Hepatic stellate cell (primary cell): Measurements from ENCODE around the gene OTUD7B.
"Not testable (repeated sequence)": the region's sequence is repeated elsewhere in the genome, so short reads cannot be mapped to it uniquely, and the experiment has no call there.

Experiments
- DNase-seq: peaks from one replicate; pipeline ENCODE4 v3.0.0; 2011; ENCODE audit warnings: low spot score

The OTUD7B gene

DNA sequence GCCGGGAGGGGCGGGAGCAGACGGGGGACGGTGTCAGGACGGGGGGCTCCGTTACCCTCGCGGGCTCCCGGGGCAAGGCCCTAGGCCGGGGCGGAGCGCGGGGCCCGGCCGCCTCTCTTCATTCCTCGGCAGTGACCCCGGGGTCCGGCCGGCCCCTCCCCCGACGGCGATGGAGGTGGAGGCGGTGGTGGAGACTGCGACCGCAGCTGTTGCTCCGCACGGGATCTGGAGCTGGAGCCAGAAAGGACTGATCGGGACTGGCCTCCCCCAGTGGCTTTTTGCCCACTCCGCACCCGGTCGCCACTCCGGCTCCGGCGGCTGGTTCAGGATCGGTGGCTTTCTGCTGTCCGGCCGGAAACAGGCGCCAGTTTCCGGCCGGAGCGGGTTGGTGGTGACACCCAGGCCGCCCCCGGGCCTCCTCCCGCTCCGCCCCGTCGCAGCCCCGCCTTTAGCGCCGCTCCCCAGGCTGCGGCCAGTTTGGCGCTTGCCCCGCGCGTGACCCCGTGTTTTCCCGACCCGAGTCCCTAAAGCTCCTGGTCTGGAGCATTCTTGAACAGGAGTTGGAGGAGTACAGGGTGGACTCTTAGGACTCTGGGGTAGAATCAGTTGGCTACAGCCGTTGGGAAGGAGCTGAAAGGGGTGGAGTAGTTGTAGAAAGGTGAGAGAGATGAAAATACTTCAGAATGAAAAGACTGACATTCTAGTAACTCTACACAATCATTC lies at the start of gene OTUD7B:
TSS of gene OTUD7B (minus strand) at position 334 of the 723 bp plus-strand sequence. CDS start 33,216 bp downstream, outside the sequence.
- peak; percentile 85 for DNase-seq

DNA sequence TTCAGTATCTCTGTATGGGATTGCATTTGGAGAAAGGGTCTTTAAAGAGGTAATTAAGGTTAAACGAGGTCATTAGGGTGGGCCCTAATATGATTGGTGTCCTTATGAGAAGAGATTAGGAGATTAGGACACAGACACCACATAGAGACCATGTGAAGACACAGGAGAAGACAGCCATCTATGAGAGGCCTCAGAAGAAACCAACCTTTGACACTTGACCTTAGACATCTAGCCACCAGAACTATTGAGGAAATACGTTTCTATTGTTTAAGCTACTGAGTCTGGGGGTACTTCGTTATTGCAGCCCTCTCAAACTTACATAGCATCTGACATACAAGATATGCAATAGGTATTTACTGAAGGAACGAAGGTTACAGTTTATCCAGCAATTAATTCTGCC lies 49.7 kb upstream of the OTUD7B start:
- no peak for DNase-seq

DNA sequence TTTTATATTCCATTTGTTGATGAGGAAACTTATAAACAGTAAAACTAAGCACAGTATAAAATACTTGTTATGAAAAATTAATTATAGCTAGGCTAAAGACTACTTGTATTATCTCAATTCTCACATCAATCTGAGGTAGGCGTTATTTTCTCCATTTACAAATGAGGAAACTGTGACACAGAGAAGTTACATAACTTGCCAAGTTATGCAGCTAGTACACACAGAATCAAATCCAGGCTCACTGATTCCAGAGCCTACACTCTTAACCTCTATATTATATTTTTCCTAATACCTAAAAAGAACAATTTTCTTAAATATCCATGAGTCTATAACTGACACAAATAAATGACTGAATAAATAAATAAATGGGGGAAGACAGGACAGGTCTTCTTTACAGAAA lies 45.9 kb upstream of the OTUD7B start:
- DNase-seq: no peak

DNA sequence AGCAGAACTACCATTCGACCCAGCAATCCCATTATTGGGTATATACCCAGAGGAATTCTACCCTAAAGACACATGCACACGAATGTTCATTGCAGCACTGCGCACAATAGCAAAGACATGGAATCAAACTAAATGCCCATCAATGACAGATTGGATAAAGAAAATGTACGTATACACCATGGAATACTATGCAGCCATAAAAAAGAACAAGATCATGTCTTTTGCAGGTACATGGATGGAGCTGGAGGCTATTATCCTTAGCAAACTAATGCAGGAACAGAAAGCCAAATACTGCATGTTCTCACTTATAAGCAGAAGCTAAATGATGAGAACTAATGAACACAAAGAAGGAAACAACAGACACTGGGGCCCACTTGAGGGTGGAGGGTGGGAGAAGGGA lies 45.0 kb upstream of the OTUD7B start:
- DNase-seq: not testable (repeated sequence)

DNA sequence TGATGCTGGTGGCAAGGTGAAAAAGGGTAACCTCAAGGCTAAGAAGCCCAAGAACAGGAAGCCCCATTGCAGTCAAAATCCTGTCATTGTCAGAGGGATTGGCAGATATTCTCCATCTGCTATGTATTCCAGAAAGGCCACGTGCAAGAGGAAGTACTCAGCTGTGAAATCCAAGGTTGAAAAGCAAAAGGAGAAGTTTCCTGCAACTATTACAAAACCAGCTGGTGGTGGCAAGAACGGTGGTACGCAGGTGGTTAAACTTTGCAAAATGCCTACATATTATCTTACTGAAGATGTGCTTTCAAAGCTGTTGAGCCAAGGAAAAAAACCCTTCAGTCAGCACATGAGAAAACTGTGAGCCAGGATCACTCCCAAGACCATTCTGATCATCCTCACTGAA lies 43.4 kb upstream of the OTUD7B start:
- DNase-seq: no peak

DNA sequence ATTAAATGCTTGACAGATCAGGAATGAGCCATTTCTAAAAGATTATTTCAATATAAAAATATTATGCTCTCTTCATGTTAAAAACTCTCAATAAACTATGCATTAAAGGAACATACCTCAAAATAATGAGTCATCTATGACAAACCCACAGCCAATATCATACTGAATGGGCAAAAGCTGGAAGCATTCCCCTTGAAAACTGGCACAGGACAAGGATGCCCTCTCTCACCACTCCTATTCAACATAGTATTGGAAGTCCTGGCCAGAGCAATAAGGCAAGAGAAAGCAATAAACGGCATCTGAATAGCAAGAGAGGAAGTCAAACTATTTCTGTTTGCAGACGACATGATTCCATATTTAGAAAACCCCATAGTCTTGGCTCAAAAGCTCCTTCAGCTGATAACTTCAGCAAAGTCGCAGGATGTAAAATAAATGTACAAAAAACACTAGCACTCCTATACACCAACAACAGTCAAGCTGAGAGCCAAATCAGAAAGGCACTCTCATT lies 41.4 kb upstream of the OTUD7B start:
- DNase-seq: not testable (repeated sequence)

DNA sequence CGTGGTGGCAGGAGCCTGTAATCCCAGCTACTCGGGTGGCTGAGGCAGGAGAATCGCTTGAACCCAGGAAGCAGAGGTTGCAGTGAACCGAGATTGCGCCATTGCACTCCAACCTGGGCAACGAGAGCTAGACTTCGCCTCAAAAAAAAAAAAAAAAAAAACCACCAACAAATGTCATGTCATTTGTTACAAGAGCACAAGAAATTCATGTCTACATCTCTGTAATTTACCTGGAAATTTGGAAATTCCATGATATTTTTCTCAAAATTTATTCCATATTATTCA lies 40.5 kb upstream of the OTUD7B start:
- DNase-seq: no peak

DNA sequence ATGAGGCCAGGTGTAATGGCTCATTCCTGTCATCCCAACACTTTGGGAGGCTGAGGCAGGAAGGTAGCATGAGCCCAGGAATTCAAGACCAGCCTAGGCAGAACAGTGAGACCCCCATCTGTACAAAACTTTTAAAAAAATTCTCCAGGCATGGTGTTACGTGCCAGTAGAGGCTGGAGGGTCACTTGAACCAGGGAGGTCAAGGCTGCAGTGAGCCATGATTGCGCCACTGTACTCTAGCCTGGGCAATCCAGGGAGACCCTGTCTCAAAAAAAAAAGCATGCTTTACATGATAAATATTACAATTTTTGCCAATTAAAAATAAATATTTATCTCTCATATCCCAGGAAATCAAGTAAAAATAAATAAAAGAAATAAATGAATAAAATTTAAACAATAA lies 39.4 kb upstream of the OTUD7B start:
- no peak for DNase-seq

DNA sequence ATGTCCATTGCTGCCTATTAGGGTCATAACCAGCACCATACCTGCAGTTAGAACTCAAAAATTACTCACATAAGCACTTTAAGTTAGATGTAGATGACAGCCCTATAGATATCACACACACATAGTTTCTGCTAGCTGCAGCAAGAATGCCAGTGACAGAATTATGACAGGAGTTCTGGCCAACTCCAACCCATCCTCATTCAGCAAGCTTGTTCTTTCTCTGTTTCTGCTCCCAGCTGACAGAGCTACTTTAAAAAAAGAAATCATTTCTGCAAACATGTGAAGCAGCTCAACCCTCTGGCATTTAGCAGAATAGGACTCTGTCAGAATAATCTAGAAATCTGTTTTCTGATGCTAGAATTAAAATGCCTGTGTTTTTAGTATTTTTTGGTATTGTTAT lies 23.8 kb upstream of the OTUD7B start:
- no peak for DNase-seq

DNA sequence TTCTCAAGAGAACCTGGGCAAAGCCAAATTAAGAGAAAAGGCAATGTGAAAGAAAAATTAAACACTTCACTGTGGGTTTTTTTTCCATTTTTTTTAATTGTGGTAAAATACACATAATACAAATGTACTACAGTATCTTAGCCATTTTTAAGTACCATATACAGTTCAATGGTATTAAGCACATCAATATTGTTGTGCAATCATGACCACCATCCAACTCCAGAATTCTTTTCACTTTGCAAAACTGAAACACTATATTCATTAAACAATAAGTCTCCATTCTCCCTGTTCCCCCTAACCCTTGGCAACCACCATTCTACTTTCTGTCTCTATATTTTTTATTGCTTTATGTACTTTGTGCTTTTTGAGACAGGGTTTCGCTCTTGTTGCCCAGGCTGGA lies 17.8 kb upstream of the OTUD7B start:
- DNase-seq: no peak

DNA sequence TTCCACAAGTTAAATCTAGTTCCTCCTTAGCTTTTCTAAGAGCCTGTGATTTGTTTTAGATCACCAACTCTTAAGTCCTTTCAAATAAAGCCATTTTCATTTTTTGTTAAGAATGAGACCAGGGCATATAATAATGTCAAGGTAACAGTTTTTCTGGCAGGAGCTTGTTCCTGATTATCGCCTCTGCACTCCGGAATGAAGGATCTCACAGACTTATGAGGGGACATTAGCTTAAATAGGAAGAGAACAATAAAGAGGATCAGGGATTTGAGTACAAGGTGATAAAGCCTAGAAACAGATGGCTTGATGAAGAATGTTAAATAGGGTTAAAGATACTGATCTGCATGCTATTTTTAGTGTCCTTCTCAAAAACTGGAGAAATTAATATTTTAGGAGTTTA lies 13.6 kb upstream of the OTUD7B start:
- DNase-seq: no peak

DNA sequence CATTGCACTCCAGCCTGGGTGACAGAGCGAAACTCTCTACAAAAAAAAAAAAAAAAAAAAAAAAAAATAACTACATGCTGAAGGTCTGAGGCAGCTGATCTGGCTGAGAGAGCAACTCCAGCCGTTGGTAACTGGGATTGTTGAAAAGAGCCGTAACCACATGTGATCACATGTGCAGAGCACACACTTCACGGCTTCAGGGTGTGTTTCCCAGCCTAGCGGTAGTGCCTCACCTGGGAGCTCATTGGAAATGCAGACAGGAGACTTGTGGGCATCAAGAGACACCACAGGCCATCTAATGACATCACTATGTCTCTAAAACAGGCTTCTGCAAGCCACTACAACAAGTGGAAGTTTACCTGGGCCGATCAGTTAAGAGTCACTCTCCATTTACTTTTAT lies 11.8 kb upstream of the OTUD7B start:
- DNase-seq: no peak

DNA sequence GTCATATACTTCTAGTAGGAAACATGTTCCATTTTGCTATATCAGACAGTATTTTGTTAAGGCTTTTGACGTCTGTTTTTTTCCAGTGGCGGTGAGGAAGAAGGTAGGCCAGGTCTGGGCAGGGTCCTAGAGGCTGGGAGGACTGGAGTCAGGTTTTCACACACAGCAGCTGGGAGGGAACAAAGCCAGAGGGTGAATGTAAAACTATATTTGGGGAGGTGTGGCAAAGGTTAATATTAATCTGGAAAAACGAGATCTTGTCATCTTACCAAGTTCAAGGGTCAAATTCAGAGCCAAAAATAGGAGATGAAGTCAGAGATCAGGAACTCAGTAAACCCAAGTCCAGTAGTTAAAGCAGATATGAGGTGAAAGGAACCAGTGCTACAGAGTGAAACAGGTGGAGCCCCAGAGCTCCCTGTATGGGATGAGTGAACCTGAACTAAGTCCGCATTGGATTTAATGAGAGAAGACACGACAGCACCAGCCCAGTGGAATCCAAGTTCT lies 10.7 kb upstream of the OTUD7B start:
- DNase-seq: no peak

DNA sequence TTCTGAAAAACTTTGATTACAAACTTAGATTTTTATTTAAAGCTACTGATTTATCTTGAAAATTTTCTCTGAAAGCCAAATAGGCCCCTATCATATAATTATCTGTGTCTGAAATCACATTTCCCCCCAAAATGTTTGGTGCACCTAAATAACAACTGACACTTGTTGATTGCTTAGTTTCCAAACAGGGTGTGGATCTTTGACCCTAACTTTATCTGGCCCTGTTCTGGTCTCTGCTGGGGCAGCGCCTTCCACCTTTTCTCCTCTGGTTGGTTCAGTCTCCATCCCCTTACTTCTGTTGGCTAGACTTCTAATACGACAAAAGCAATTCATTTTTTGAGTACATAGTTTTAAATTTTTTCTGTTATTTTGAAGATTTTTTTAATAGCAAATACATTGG lies 10.2 kb upstream of the OTUD7B start:
- no peak for DNase-seq

DNA sequence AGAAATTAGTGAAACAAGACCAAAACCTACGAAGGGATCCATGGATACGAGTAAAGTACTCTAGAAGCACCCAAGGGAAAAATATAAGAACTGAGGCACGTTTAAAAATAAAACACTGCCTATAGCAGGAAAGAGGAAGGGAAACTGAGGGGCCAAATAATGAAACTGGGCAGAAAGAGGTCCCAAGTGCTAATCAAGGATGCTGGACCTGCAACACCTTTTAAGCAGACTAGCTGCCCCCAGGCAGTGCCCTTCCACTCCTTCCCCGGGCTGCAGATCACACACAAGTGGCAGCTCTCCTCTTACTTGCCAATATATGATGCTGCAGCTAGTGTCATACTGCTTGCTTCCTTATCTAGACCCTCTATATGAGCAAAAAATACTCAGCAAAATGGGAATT lies 7.6 kb upstream of the OTUD7B start:
- no peak for DNase-seq

DNA sequence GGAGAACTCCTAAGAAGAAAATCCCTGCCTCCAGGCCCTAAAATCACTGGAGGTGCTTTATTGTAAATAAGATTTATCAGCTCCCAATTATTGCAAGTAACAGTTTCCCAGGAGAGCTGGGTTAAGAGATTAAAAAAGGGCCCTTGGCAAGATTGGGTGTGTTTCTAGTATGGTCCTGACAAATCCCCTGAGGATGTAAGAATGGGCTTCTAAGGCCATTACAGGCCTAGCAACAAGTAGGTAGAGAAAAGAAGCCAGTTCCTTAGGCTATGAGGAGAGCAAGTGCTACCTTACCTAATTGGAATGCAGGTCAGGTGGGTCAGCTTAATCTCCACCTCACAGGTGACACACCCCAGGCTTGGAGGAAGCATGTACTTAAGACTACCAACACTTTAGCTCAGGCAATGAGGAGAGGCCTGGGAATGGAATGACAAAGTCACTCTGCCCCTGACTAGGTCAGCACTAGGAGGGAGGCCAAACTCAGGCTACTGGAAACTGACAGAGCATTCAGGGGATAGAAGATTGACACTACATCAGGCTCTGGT lies 6.8 kb upstream of the OTUD7B start:
- no peak for DNase-seq

DNA sequence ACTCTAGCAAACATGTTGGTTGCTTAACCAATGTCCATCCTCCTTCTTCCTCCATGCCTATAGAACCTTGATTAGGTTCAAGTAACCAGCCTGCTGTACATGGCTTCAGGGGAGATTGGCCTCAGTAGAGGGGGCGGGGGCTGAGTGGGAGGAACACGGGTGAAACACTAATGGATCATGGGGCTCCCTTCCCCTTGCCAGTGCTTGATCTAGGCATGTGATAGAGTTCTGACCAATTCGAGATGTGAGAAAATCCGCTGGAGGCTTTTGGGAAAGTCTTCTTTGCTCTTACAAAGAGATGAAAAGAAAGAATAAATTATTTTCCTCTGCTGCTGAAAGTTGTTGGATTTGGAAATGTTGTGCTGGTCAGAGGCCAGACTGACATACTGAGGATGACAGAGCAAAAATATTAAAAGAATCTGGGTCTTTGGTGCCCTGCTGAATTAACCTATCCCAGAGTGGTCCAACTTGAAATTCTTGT lies 5.2 kb upstream of the OTUD7B start:
- no peak for DNase-seq

DNA sequence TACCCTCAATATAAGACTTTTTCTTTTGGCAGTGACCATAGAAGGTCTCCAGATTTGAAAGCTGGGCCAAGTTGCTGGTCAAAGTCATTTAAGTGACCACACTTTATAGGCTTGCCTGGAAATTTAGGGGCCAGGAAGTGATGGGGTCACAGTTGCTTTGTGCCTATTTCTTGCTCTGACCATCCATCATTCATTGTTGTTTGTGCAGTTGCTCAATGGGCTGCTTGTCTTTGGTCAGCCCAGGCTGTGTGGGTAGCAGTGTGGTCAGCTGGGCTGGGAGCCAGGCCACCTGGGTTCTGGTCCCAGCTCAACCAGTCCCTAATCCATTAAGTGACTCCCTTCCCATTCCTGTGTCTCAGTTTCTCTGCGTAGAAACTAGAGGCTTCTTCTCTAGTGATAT lies 2.1 kb upstream of the OTUD7B start:
- no peak for DNase-seq

DNA sequence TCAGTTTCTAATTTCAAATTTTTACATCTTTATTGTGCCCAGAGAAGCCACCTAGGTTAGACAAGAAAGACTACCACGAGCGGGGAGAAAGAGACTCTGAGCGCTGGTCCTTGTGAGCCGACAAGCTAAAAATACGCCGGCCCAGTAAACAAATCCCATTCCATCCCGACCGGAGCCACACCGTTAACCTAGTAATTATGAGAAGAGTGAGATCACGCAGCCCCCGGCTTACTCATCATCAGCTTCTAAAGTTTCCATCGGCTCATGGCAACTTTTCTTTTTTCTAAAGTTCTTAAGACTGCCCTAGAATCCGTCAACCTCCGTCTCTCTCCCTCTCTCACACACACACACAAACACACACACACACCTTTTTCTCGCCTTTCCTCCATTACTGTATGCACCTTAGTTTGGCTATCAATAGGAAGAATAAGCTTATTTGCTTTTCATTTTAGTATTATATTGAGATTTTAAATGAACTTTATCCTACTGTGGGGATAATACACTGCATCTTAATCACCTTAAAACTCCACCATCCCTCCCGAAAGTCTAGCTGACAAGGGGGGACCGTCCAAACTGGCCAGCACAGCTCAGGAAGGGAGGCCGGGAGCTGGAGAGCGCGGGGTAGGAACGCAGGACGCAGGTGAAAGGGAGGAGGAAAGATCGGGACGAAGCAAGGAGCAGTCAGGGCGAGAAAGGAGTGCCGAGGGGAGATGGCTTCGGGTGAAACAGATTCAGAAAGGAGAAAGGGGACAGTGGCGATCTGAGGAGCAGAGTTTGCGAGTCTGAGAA lies 728 bp downstream of the OTUD7B start:
- peak; percentile 33 for DNase-seq

DNA sequence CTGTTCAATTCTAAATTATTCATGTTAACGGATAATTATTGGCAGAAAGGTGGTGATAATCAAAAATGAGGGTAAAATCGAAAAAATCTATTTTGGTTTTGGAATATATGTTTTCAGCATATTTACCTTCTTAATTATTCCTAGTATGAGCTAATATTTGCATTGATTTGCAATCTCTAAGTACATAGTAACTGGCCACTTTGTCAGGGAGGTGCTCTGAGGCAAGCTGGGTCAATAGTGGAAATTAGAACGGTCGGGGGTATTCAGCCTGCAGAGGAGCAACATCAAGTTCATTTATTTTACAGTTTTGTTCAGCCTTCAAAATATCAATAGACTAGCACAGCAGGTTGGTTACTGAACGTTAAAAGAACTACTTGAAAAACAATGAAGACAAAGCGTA lies 1.8 kb downstream of the OTUD7B start:
- no peak for DNase-seq

DNA sequence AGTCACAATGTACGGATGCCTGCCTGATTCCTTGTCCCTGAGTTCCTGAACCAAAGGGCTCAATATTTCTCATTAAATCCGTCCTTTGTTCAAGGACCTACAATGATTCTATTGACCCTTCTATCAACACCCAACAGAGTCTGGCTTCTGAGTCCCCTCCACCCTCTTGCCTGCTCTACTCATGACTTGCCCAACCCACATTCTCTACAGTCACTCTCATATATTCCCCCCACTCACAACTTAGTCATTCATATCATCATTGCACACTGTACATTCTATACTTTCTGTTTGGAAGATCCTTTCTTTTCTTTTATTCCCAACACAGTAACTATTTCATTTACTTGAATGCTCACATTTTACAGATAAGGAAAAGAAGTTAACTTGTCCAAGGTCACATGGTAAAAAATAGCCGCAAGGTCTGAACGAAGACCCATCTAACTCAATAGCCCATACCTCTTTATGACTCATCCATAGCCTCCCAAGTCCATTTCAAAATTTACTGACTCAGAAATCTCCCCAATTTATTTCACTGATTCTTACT lies 3.6 kb downstream of the OTUD7B start:
- DNase-seq: no peak

DNA sequence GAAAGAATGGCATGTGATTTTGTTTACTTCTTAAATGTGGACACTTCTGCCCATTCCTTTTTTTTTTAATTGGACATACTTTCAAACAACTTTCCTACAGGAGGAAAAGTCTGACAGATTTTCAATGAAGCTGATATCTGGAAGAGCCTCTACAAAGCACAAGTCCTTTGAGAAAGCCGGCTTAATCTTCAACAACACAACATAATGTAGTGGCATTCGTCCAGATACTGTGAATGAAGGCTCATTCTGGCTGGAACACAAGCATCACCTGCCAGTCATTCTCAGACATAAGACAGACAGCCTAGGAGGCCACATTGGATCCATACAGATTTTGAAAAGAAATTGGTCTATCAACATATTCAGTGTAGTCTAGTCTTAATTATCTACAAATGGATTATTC lies 4.9 kb downstream of the OTUD7B start:
- DNase-seq: no peak

DNA sequence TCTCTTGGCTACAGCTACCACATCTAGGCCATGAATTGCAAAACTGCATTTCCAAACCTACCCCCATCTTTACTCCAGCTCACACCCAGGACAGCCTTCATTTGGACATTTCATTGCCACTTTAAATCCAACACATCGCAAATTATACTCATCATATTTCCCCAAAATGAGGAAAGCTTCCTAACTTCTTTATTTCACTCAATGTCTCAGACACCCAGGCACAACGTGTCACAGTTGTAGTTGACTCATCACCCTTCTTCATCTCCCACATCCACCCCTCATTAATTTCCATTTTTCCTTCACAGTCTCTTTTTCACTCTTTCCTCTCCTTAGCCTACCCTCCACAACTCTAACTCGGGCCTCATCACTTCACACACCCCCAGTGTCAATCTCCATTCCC lies 6.7 kb downstream of the OTUD7B start:
- DNase-seq: no peak
